ENCODE results near the gene PTPRD. TPM values are rescaled to one million over a fixed set of nuclear protein-coding genes. Genes with fewer than 3 reads are reported as not detected.

PTPRD gene
- total RNA-seq, 2 experiments from 2014 or later: not detected

GRCh38 chr9:8871796-8872445 lies 1740.9 kb downstream of the PTPRD start:
- intact Hi-C loops (cut with DNase I, micrococcal nuclease): no loop called here
- Mint-ChIP-seq H3K27me3 (no peaks in the 10 kb centered on the region), H3K4me1 (no peaks in the 10 kb centered on the region), H3K4me3 (no peak overlapping the region), H3K36me3 (ENCODE audit: low read depth) (no peaks in the 10 kb centered on the region), H3K27ac (no peak overlapping the region), H3K9me3 (ENCODE audit: low read depth) (no peaks in the 10 kb centered on the region)
- ATAC-seq (no peak), DNase-seq (no peak)
- CTCF ChIA-PET: no interaction called here
- POLR2A ChIA-PET: no interaction called here

GRCh38 chr9:8871396-8871795 lies 1741.4 kb downstream of the PTPRD start:
- Mint-ChIP-seq H3K27me3 (no peaks in the 10 kb centered on the region), H3K27ac (no peak overlapping the region), H3K4me3 (no peak overlapping the region), H3K9me3 (ENCODE audit: low read depth) (no peaks in the 10 kb centered on the region), H3K36me3 (ENCODE audit: low read depth) (no peaks in the 10 kb centered on the region), H3K4me1 (no peaks in the 10 kb centered on the region)
- CTCF ChIA-PET: no interaction called here
- no peak for ATAC-seq
- intact Hi-C loops (cut with DNase I, micrococcal nuclease): no loop called here
- no peak for DNase-seq
- POLR2A ChIA-PET: no interaction called here

GRCh38 chr9:8869812-8870211 lies 1743.0 kb downstream of the PTPRD start:
- Mint-ChIP-seq H3K27me3 (no peaks in the 10 kb centered on the region), H3K4me3 (no peak overlapping the region), H3K4me1 (no peaks in the 10 kb centered on the region), H3K9me3 (ENCODE audit: low read depth) (no peaks in the 10 kb centered on the region), H3K27ac (no peak overlapping the region), H3K36me3 (ENCODE audit: low read depth) (no peaks in the 10 kb centered on the region)
- ChIA-PET POLR2A (no interaction called here), CTCF (interaction anchor here (0.6 to 0.7 kb wide), 2 partner anchors 649 to 1486 kb away, joined by 4 to 5 read pairs; no protein-coding TSS in a partner anchor)
- ATAC-seq (no peak), DNase-seq (no peak)
- intact Hi-C loops (cut with DNase I, micrococcal nuclease): loop anchor here in 1 of 2 experiments (5.0 kb wide), 1 partner anchor 53 kb away; no protein-coding TSS in a partner anchor

- no peak overlapping the region for H3K27ac Mint-ChIP-seq
Measured at GRCh38 chr9:8868632-8869031, 1744.2 kb downstream of the PTPRD start.

GRCh38 chr9:8867148-8867547 lies 1745.7 kb downstream of the PTPRD start:
- Mint-ChIP-seq H3K27ac (no peak overlapping the region), H3K4me1 (no peaks in the 10 kb centered on the region), H3K36me3 (ENCODE audit: low read depth) (no peaks in the 10 kb centered on the region), H3K27me3 (no peaks in the 10 kb centered on the region), H3K4me3 (no peak overlapping the region), H3K9me3 (ENCODE audit: low read depth) (no peaks in the 10 kb centered on the region)
- ATAC-seq (no peak), DNase-seq (no peak)
- intact Hi-C loops (cut with DNase I, micrococcal nuclease): loop anchor here in 1 of 2 experiments (5.0 kb wide), 1 partner anchor 50 kb away; no protein-coding TSS in a partner anchor
- ChIA-PET CTCF (no interaction called here), POLR2A (no interaction called here)

More at GRCh38 chr9:8868632-8869031, 1744.2 kb downstream of the PTPRD start:
- ChIA-PET CTCF (no interaction called here), POLR2A (no interaction called here)
- ATAC-seq: no peak
- Mint-ChIP-seq H3K36me3 (ENCODE audit: low read depth) (no peaks in the 10 kb centered on the region), H3K9me3 (ENCODE audit: low read depth) (no peaks in the 10 kb centered on the region), H3K4me3 (no peak overlapping the region), H3K4me1 (no peaks in the 10 kb centered on the region), H3K27me3 (no peaks in the 10 kb centered on the region)
- intact Hi-C loops (cut with DNase I, micrococcal nuclease): loop anchor here in 1 of 2 experiments (5.0 kb wide), 1 partner anchor 51 kb away; no protein-coding TSS in a partner anchor
- no peak for DNase-seq

GRCh38 chr9:8864545-8864896 lies 1748.3 kb downstream of the PTPRD start:
- POLR2A ChIA-PET: no interaction called here
- peaks cover 9% of the 10 kb centered on the region for H3K27me3 Mint-ChIP-seq
- H3K9me3 Mint-ChIP-seq (ENCODE audit: low read depth): no peaks in the 10 kb centered on the region

GRCh38 chr9:8863886-8864544 lies 1748.8 kb downstream of the PTPRD start:
- intact Hi-C loops (cut with DNase I, micrococcal nuclease): no loop called here
- Mint-ChIP-seq H3K36me3 (ENCODE audit: low read depth) (no peaks in the 10 kb centered on the region), H3K27me3 (peaks cover 14% of the 10 kb centered on the region), H3K9me3 (ENCODE audit: low read depth) (no peaks in the 10 kb centered on the region), H3K4me1 (no peaks in the 10 kb centered on the region), H3K4me3 (no peak overlapping the region), H3K27ac (no peak overlapping the region)
- DNase-seq (no peak), ATAC-seq (no peak)
- ChIA-PET POLR2A (no interaction called here), CTCF (interaction anchor here (0.6 kb wide), 1 partner anchor 546 kb away, joined by 3 read pairs; no protein-coding TSS in a partner anchor)

More at GRCh38 chr9:8864545-8864896, 1748.3 kb downstream of the PTPRD start:
- ATAC-seq (no peak), DNase-seq (no peak)
- H3K4me3 Mint-ChIP-seq: no peak overlapping the region
- intact Hi-C loops (cut with DNase I, micrococcal nuclease): no loop called here
- CTCF ChIA-PET: interaction anchor here (0.6 kb wide), 1 partner anchor 545 kb away, joined by 3 read pairs; no protein-coding TSS in a partner anchor
- no peaks in the 10 kb centered on the region for H3K36me3 Mint-ChIP-seq (ENCODE audit: low read depth)
- H3K27ac Mint-ChIP-seq: no peak overlapping the region
- no peaks in the 10 kb centered on the region for H3K4me1 Mint-ChIP-seq

GRCh38 chr9:8863069-8863468 lies 1749.7 kb downstream of the PTPRD start:
- peaks cover 22% of the 10 kb centered on the region for H3K27me3 Mint-ChIP-seq
- ATAC-seq: no peak
- no peak for DNase-seq
- POLR2A ChIA-PET: no interaction called here
- intact Hi-C loops (cut with DNase I, micrococcal nuclease): no loop called here
- CTCF ChIA-PET: interaction anchor here (0.6 kb wide), 1 partner anchor 448 kb away, joined by 3 read pairs; no protein-coding TSS in a partner anchor
- no peak overlapping the region for H3K4me3 Mint-ChIP-seq
- no peaks in the 10 kb centered on the region for H3K36me3 Mint-ChIP-seq (ENCODE audit: low read depth)
- no peaks in the 10 kb centered on the region for H3K9me3 Mint-ChIP-seq (ENCODE audit: low read depth)
- H3K27ac Mint-ChIP-seq: no peak overlapping the region
- no peaks in the 10 kb centered on the region for H3K4me1 Mint-ChIP-seq

- Mint-ChIP-seq H3K4me1 (peaks cover 8% of the 10 kb centered on the region), H3K36me3 (ENCODE audit: low read depth) (no peaks in the 10 kb centered on the region), H3K4me3 (no peak overlapping the region), H3K27me3 (peaks cover 36% of the 10 kb centered on the region), H3K27ac (no peak overlapping the region), H3K9me3 (ENCODE audit: low read depth) (no peaks in the 10 kb centered on the region)
- intact Hi-C loops (cut with DNase I, micrococcal nuclease): no loop called here
- DNase-seq (no peak), ATAC-seq (no peak)
- CTCF ChIA-PET: interaction anchor here (0.6 kb wide), 1 partner anchor 951 kb away, joined by 4 read pairs; no protein-coding TSS in a partner anchor
- POLR2A ChIA-PET: no interaction called here
Measured at GRCh38 chr9:8860925-8861324, 1751.9 kb downstream of the PTPRD start.

GRCh38 chr9:8860086-8860485 lies 1752.7 kb downstream of the PTPRD start:
- no peaks in the 10 kb centered on the region for H3K9me3 Mint-ChIP-seq (ENCODE audit: low read depth)
- H3K4me3 Mint-ChIP-seq: no peak overlapping the region
- POLR2A ChIA-PET: no interaction called here
- DNase-seq (no peak), ATAC-seq (no peak)
- intact Hi-C loops (cut with DNase I, micrococcal nuclease): no loop called here
- peaks cover 8% of the 10 kb centered on the region for H3K4me1 Mint-ChIP-seq
- peaks cover 40% of the 10 kb centered on the region for H3K27me3 Mint-ChIP-seq
- no peaks in the 10 kb centered on the region for H3K36me3 Mint-ChIP-seq (ENCODE audit: low read depth)
- H3K27ac Mint-ChIP-seq: no peak overlapping the region
- CTCF ChIA-PET: no interaction called here

- no peaks in the 10 kb centered on the region for H3K36me3 Mint-ChIP-seq (ENCODE audit: low read depth)
- ATAC-seq (no peak), DNase-seq (no peak)
- ChIA-PET CTCF (no interaction called here), POLR2A (no interaction called here)
- H3K9me3 Mint-ChIP-seq (ENCODE audit: low read depth): no peaks in the 10 kb centered on the region
- H3K27ac Mint-ChIP-seq: no peak overlapping the region
- peaks cover 8% of the 10 kb centered on the region for H3K4me1 Mint-ChIP-seq
- intact Hi-C loops (cut with DNase I, micrococcal nuclease): no loop called here
- H3K4me3 Mint-ChIP-seq: no peak overlapping the region
- H3K27me3 Mint-ChIP-seq: peaks cover 45% of the 10 kb centered on the region
Measured at GRCh38 chr9:8859416-8859815, 1753.4 kb downstream of the PTPRD start.

- H3K9me3 Mint-ChIP-seq (ENCODE audit: low read depth): no peaks in the 10 kb centered on the region
- ATAC-seq (no peak), DNase-seq (no peak)
- intact Hi-C loops (cut with DNase I, micrococcal nuclease): no loop called here
- peaks cover 8% of the 10 kb centered on the region for H3K4me1 Mint-ChIP-seq
- H3K4me3 Mint-ChIP-seq: peak overlapping the region; percentile 39
- peaks cover 45% of the 10 kb centered on the region for H3K27me3 Mint-ChIP-seq
- H3K36me3 Mint-ChIP-seq (ENCODE audit: low read depth): no peaks in the 10 kb centered on the region
- no peak overlapping the region for H3K27ac Mint-ChIP-seq
- POLR2A ChIA-PET: no interaction called here
- CTCF ChIA-PET: no interaction called here
Measured at GRCh38 chr9:8858596-8859161, 1754.1 kb downstream of the PTPRD start.

All from activated CD4-positive, alpha-beta T cell treated with anti-CD3 and anti-CD28 coated beads for 36 hours (primary cell).